ENCODE data around the gene ACOT8. TPM values are rescaled to one million over a fixed set of nuclear protein-coding genes. Genes with fewer than 3 reads are reported as not detected.

The ACOT8 gene
- total RNA-seq, 1 donor from 2014 or later = 20.6 TPM

DNA sequence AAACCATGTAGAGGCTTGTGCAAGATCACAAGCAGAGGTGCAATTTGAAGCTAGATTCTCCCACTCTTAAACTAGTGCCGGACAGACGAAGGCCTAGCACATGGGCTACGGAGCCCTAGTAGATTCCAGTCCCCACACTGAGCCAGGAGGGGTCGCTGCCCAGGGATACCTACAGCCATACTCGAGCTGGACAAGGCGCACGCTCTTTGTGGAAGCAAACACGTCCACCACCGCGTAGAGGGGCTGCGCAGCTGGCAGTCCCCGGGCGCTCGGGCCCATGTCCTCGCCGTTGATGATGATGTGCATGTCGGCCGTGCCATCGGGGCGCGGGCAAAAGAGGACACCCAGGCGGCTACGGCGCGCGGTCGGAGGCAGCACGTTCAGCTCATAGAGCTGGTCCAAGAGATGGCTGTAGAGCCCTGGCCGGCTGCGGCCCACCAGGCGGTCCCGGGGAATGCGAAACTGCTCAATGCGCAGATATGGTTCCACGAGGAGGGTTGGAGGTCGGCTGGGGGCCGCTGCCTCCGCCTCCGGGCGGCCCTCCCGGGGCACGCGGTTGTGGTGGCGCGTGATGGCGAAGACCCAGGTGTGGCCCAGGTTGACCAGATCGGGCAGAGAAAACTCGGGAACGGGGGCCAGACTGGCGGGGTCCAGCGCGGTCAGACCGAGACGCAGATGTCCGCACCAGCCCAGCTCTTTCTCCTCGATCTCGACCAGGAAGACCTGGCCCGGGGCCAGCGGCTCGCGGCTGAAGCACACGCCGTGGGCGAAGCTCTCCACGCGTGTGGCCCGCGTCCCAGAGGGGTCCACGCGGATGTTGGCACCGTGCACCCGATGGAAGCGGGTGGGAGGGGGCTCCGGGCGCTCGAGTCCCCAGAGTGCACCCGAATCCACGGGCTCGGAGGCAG lies 33.1 kb upstream of the ACOT8 start:
- peak overlapping the region; percentile 93 for H3K4me3 Mint-ChIP-seq
- H3K9me3 Mint-ChIP-seq = no peaks in the 10 kb centered on the region
- DNase-seq (ENCODE audit: extremely low spot score, unreplicated experiment) = peak; percentile 88
- H3K4me1 Mint-ChIP-seq (ENCODE audit: unreplicated experiment) = peaks cover 8% of the 10 kb centered on the region
- peaks cover 4% of the 10 kb centered on the region for H3K36me3 Mint-ChIP-seq
- peak overlapping the region; percentile 92 for H3K27ac Mint-ChIP-seq
- H3K27me3 Mint-ChIP-seq = no peaks in the 10 kb centered on the region
- TF ChIP-seq, protein P1, sequence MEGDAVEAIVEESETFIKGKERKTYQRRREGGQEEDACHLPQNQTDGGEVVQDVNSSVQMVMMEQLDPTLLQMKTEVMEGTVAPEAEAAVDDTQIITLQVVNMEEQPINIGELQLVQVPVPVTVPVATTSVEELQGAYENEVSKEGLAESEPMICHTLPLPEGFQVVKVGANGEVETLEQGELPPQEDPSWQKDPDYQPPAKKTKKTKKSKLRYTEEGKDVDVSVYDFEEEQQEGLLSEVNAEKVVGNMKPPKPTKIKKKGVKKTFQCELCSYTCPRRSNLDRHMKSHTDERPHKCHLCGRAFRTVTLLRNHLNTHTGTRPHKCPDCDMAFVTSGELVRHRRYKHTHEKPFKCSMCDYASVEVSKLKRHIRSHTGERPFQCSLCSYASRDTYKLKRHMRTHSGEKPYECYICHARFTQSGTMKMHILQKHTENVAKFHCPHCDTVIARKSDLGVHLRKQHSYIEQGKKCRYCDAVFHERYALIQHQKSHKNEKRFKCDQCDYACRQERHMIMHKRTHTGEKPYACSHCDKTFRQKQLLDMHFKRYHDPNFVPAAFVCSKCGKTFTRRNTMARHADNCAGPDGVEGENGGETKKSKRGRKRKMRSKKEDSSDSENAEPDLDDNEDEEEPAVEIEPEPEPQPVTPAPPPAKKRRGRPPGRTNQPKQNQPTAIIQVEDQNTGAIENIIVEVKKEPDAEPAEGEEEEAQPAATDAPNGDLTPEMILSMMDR (conservative IDR thresholded peaks at IDR 0.05) = peak; percentile 82

DNA sequence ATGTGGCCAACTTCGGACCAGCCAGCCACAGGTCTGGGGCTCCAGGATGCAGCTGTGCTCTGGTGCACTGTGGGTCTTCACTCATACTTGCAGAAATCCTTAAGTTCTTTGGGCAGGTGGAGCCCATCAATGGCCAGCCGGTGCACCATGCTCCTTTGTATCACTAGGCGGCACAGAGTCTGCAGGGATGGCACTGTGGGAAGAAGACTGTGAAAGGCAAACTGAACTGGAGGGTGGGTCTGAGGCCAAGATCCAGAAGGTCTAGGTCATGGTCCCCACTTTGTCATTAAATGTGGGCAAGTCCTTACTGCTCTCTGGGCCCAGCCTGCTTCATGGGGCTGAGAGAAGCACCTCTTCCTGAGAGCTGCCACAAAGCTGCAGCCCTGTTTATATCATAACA lies 31.5 kb upstream of the ACOT8 start:
- Mint-ChIP-seq H3K4me3 (peak overlapping the region; percentile 22), H3K9me3 (no peaks in the 10 kb centered on the region), H3K4me1 (ENCODE audit: unreplicated experiment) (peaks cover 8% of the 10 kb centered on the region), H3K27me3 (no peaks in the 10 kb centered on the region), H3K36me3 (no peaks in the 10 kb centered on the region), H3K27ac (no peak overlapping the region)
- TF ChIP-seq, protein P1 (conservative IDR thresholded peaks at IDR 0.05) = no peak
- DNase-seq (ENCODE audit: extremely low spot score, unreplicated experiment) = no peak

DNA sequence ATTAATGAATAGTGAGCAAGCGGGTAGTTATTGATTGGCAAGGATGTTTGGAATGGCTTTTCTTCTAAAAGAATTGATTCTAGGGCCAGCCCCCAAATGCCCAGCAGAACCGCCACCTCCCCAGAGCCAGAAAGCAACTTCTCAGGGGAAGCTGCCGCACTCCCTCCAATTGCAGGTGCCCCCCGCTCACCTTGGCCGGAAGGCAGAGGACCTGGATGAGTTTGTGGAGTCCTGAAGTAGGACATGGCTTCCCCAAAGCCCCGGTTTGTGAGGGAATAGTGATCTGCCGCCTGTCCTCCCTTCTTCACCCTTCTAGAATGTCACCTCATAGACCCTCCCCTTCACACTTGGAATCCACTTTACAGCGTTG lies 30.1 kb upstream of the ACOT8 start, which contains the start of gene SPATA25:
SPATA25 (minus strand) TSS at position 277 of the 370 bp plus-strand sequence; CDS start at position 245, 32 bp downstream.
- Mint-ChIP-seq H3K4me1 (ENCODE audit: unreplicated experiment) (peaks cover 16% of the 10 kb centered on the region), H3K27ac (no peak within 1 kb of the TSS), H3K36me3 (no peaks in the 10 kb centered on the region), H3K4me3 (peak within 1 kb of the TSS; percentile 22), H3K27me3 (no peaks in the 10 kb centered on the region), H3K9me3 (no peaks in the 10 kb centered on the region)
- no peak for DNase-seq (ENCODE audit: extremely low spot score, unreplicated experiment)
- TF ChIP-seq, protein P1 (conservative IDR thresholded peaks at IDR 0.05) = no peak

DNA sequence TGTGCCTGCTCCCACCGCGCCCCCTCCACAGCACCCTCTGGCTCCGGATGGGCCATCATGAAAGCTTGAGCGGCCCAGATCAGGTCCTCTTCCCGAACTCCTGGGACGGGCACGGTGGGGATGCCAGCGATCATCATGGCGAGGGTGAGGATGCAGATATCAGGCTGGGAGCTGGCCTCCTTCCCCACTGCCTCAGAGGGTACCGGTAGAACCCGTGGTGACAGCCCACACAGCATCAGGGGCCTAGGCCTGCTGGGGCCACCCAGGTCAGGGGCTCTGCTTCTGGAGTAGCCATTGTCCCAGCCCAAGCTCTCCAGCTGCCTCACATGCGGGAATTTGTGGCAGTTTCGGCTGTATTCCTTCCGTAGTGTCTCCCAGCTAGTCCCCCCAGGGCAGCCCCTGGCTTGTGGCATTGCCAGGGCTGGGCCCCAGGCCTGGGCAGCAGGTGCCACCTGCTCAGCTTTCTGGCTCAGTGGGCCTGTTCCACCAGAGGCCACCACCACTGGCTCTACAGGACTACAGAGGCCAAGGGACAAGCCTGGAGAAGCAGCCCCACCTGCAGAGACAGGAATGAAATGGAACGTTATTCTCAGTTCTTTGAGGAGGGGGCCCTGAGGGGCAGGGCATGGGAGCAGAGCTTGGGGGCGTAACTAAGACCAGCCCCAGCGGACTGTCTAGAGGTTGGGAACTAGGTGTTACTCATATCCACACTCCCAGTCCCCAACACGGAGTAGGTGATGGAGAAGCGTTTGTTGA lies 29.6 kb upstream of the ACOT8 start:
- Mint-ChIP-seq H3K4me1 (ENCODE audit: unreplicated experiment) (peaks cover 20% of the 10 kb centered on the region), H3K4me3 (no peak overlapping the region), H3K36me3 (no peaks in the 10 kb centered on the region), H3K9me3 (no peaks in the 10 kb centered on the region), H3K27ac (no peak overlapping the region), H3K27me3 (no peaks in the 10 kb centered on the region)
- TF ChIP-seq, protein P1 (conservative IDR thresholded peaks at IDR 0.05) = no peak
- DNase-seq (ENCODE audit: extremely low spot score, unreplicated experiment) = no peak

- H3K4me1 Mint-ChIP-seq (ENCODE audit: unreplicated experiment) = peaks cover 21% of the 10 kb centered on the region
- H3K9me3 Mint-ChIP-seq = no peaks in the 10 kb centered on the region
- H3K27ac Mint-ChIP-seq = no peak overlapping the region
- peaks cover 8% of the 10 kb centered on the region for H3K36me3 Mint-ChIP-seq
- TF ChIP-seq, protein P1 (conservative IDR thresholded peaks at IDR 0.05) = no peak
- H3K27me3 Mint-ChIP-seq = no peaks in the 10 kb centered on the region
- no peak for DNase-seq (ENCODE audit: extremely low spot score, unreplicated experiment)
- peak overlapping the region; percentile 61 for H3K4me3 Mint-ChIP-seq
Measured at GRCh38 chr20:45883100-45883469, 25.9 kb upstream of the ACOT8 start.

Data from type B pancreatic cell (in vitro differentiated cells).